Glutamatergic neuron (in vitro differentiated cells): ENCODE measurements around the gene LCT. TPM values are rescaled to one million over a fixed set of nuclear protein-coding genes. Genes with fewer than 3 reads are reported as not detected.

Experiments
- DNase-seq: peaks from one replicate; pipeline ENCODE4 v3.0.0; 2022
- H3K27ac Mint-ChIP-seq: one replicate; pipeline ENCODE4 v1.8.0; 2020; ENCODE audit warnings: mild to moderate bottlenecking, mixed read lengths, inconsistent platforms; ENCODE audit not compliant: unreplicated experiment
- H3K27me3 Mint-ChIP-seq: one replicate; pipeline ENCODE4 v1.8.0; 2020; ENCODE audit warnings: mild to moderate bottlenecking, moderate library complexity, mixed read lengths, inconsistent platforms; ENCODE audit not compliant: unreplicated experiment
- H3K36me3 Mint-ChIP-seq: one replicate; pipeline ENCODE4 v1.8.0; 2020; ENCODE audit warnings: mild to moderate bottlenecking, mixed read lengths, inconsistent platforms; ENCODE audit not compliant: unreplicated experiment
- H3K4me1 Mint-ChIP-seq: one replicate; pipeline ENCODE4 v1.8.0; 2020; ENCODE audit warnings: mild to moderate bottlenecking, low read depth, mixed read lengths, inconsistent platforms; ENCODE audit not compliant: unreplicated experiment
- H3K4me3 Mint-ChIP-seq: one replicate; pipeline ENCODE4 v1.8.0; 2020; ENCODE audit warnings: mild to moderate bottlenecking, mixed read lengths, inconsistent platforms; ENCODE audit not compliant: unreplicated experiment
- H3K9me3 Mint-ChIP-seq: one replicate; pipeline ENCODE4 v1.8.0; 2020; ENCODE audit warnings: mild to moderate bottlenecking, moderate library complexity, mixed read lengths, inconsistent platforms; ENCODE audit not compliant: unreplicated experiment
- total RNA-seq: library from RNA; stranded (reverse); fragmentation: NEBNext Ultra II Directional; extraction: Animal tissue kit (Norgen Biotek cat#: 25700); gene quantifications from one replicate; pipeline ENCODE4 v1.2.1, GENCODE V29; 2021; ENCODE audit not compliant: unreplicated experiment
- TF ChIP-seq, protein P1 (sequence below): fragments of 200-600 bp; sonication (generic); IDR thresholded peaks from one replicate; pipeline ENCODE4 v1.5.0; 2021; ENCODE audit not compliant: partially characterized antibody, unreplicated experiment

Gene LCT
- total RNA-seq, 1 donor from 2014 or later, result not detected

GRCh38 chr2:135768863-135769262, 68.1 kb downstream of the LCT start:
- DNase-seq, result no peak
- H3K27ac Mint-ChIP-seq, result no peak overlapping the region
- no peaks in the 10 kb centered on the region for H3K36me3 Mint-ChIP-seq
- no peak overlapping the region for H3K4me3 Mint-ChIP-seq
- no peaks in the 10 kb centered on the region for H3K4me1 Mint-ChIP-seq
- TF ChIP-seq, protein P1, sequence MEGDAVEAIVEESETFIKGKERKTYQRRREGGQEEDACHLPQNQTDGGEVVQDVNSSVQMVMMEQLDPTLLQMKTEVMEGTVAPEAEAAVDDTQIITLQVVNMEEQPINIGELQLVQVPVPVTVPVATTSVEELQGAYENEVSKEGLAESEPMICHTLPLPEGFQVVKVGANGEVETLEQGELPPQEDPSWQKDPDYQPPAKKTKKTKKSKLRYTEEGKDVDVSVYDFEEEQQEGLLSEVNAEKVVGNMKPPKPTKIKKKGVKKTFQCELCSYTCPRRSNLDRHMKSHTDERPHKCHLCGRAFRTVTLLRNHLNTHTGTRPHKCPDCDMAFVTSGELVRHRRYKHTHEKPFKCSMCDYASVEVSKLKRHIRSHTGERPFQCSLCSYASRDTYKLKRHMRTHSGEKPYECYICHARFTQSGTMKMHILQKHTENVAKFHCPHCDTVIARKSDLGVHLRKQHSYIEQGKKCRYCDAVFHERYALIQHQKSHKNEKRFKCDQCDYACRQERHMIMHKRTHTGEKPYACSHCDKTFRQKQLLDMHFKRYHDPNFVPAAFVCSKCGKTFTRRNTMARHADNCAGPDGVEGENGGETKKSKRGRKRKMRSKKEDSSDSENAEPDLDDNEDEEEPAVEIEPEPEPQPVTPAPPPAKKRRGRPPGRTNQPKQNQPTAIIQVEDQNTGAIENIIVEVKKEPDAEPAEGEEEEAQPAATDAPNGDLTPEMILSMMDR, result no peak
- H3K9me3 Mint-ChIP-seq, result no peaks in the 10 kb centered on the region
- no peaks in the 10 kb centered on the region for H3K27me3 Mint-ChIP-seq

DNA sequence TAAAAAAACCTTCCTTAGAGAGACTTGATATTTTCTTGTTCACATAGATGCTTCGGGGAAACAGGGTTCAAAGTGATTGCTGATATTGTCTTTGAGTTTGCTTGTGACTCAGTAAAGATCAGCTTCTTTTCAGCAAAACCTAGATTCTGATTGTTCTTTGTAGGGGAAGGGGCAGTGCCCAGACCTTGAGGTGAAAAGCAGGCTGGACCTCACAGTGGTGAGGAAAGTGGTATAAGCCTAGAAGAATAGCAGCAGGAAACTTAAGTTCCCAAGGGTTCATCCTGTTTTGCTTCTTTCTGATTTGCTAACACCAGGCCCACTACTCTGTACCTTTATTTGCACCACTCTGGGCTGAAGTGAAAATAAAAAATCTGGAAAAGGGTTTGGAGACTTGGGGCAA, 74.5 kb downstream of the LCT start:
- no peak for DNase-seq
- H3K4me3 Mint-ChIP-seq, result no peak overlapping the region
- no peaks in the 10 kb centered on the region for H3K27me3 Mint-ChIP-seq
- H3K27ac Mint-ChIP-seq, result no peak overlapping the region
- TF ChIP-seq, protein P1, result no peak
- peaks cover 8% of the 10 kb centered on the region for H3K4me1 Mint-ChIP-seq
- H3K36me3 Mint-ChIP-seq, result peaks cover 4% of the 10 kb centered on the region
- H3K9me3 Mint-ChIP-seq, result no peaks in the 10 kb centered on the region

GRCh38 chr2:135762022-135762421, 75.0 kb downstream of the LCT start:
- no peaks in the 10 kb centered on the region for H3K9me3 Mint-ChIP-seq
- H3K27ac Mint-ChIP-seq, result no peak overlapping the region
- H3K36me3 Mint-ChIP-seq, result peaks cover 5% of the 10 kb centered on the region
- TF ChIP-seq, protein P1, result no peak
- H3K27me3 Mint-ChIP-seq, result no peaks in the 10 kb centered on the region
- no peak for DNase-seq
- H3K4me1 Mint-ChIP-seq, result peaks cover 8% of the 10 kb centered on the region
- no peak overlapping the region for H3K4me3 Mint-ChIP-seq

- no peaks in the 10 kb centered on the region for H3K27me3 Mint-ChIP-seq
- H3K4me3 Mint-ChIP-seq, result no peak overlapping the region
- no peak for DNase-seq
- TF ChIP-seq, protein P1, result no peak
- peaks cover 5% of the 10 kb centered on the region for H3K4me1 Mint-ChIP-seq
- peaks cover 1% of the 10 kb centered on the region for H3K9me3 Mint-ChIP-seq
- H3K27ac Mint-ChIP-seq, result no peak overlapping the region
- peaks cover 11% of the 10 kb centered on the region for H3K36me3 Mint-ChIP-seq
These were observed 80.3 kb downstream of the LCT start for GRCh38 chr2:135756692-135757091.

GRCh38 chr2:135755573-135755972, 81.4 kb downstream of the LCT start:
- H3K9me3 Mint-ChIP-seq, result peaks cover 1% of the 10 kb centered on the region
- H3K4me1 Mint-ChIP-seq, result no peaks in the 10 kb centered on the region
- no peak overlapping the region for H3K27ac Mint-ChIP-seq
- no peak for DNase-seq
- peaks cover 11% of the 10 kb centered on the region for H3K36me3 Mint-ChIP-seq
- TF ChIP-seq, protein P1, result no peak
- H3K27me3 Mint-ChIP-seq, result no peaks in the 10 kb centered on the region
- H3K4me3 Mint-ChIP-seq, result no peak overlapping the region
